ENCODE results near the gene INO80B.
A peak's percentile ranks its signal among the peaks of the same experiment; 100 is the strongest.
"Not testable (repeated sequence)": the region's sequence is repeated elsewhere in the genome, so short reads cannot be mapped to it uniquely, and the experiment has no call there.

Gene INO80B

GRCh38 chr2:74464406-74464805 lies 9.5 kb downstream of the INO80B start:
- no peak for TF ChIP-seq CTCF (IDR thresholded peaks at IDR 0.05; ENCODE audit: insufficient read depth, low read depth, low read length, missing control alignments)
- no peak for DNase-seq (ENCODE audit: low read depth)
- H3K4me3 ChIP-seq (ENCODE audit: low read depth, low read length): peak overlapping the region; percentile 95

- not testable (repeated sequence) for H3K4me3 ChIP-seq (ENCODE audit: low read depth, low read length); DNase-seq (ENCODE audit: low read depth)
Measured at GRCh38 chr2:74470742-74471141, 15.9 kb downstream of the INO80B start.

- no peak for TF ChIP-seq CTCF (IDR thresholded peaks at IDR 0.05; ENCODE audit: insufficient read depth, low read depth, low read length, missing control alignments)
- peak overlapping the region; percentile 87 for H3K4me3 ChIP-seq (ENCODE audit: low read depth, low read length)
- no peak for DNase-seq (ENCODE audit: low read depth)
Measured at GRCh38 chr2:74471332-74472065, 16.6 kb downstream of the INO80B start.

GRCh38 chr2:74472086-74472944 lies 17.4 kb downstream of the INO80B start, which contains the start of gene MRPL53:
TSS of gene MRPL53 (minus strand) at chr2:74472680. CDS start at chr2:74472660, 20 bp downstream.
- H3K4me3 ChIP-seq (ENCODE audit: low read depth, low read length): peak within 1 kb of the TSS; percentile 87
- DNase-seq (ENCODE audit: low read depth): peak; percentile 98
- TF ChIP-seq CTCF (IDR thresholded peaks at IDR 0.05; ENCODE audit: insufficient read depth, low read depth, low read length, missing control alignments): no peak

GRCh38 chr2:74472945-74473258 lies 18.0 kb downstream of the INO80B start:
- peak overlapping the region; percentile 87 for H3K4me3 ChIP-seq (ENCODE audit: low read depth, low read length)
- DNase-seq (ENCODE audit: low read depth): no peak
- no peak for TF ChIP-seq CTCF (IDR thresholded peaks at IDR 0.05; ENCODE audit: insufficient read depth, low read depth, low read length, missing control alignments)

- no peak for TF ChIP-seq CTCF (IDR thresholded peaks at IDR 0.05; ENCODE audit: insufficient read depth, low read depth, low read length, missing control alignments)
Measured at GRCh38 chr2:74474481-74474880, 19.6 kb downstream of the INO80B start.

GRCh38 chr2:74474899-74475298 lies 20.0 kb downstream of the INO80B start:
- TF ChIP-seq CTCF (IDR thresholded peaks at IDR 0.05; ENCODE audit: insufficient read depth, low read depth, low read length, missing control alignments): peak; percentile 44
- DNase-seq (ENCODE audit: low read depth): no peak

More at GRCh38 chr2:74474481-74474880, 19.6 kb downstream of the INO80B start:
- H3K4me3 ChIP-seq (ENCODE audit: low read depth, low read length): no peak overlapping the region
- DNase-seq (ENCODE audit: low read depth): no peak

More at GRCh38 chr2:74474899-74475298, 20.0 kb downstream of the INO80B start:
- H3K4me3 ChIP-seq (ENCODE audit: low read depth, low read length): no peak overlapping the region

All from GM12865 (cell line).